Stimulated activated CD4-positive, alpha-beta T cell treated with anti-CD3 and anti-CD28 coated beads, Interleukin-2, amount 100 ng/mL, for 24 hours (primary cell): ENCODE data around the gene RTBDN.

Source experiments
- DNase-seq, 2 donors: peaks; one replicate each; pipeline ENCODE4 v3.0.0-alpha.2; 2020

The RTBDN gene

DNA sequence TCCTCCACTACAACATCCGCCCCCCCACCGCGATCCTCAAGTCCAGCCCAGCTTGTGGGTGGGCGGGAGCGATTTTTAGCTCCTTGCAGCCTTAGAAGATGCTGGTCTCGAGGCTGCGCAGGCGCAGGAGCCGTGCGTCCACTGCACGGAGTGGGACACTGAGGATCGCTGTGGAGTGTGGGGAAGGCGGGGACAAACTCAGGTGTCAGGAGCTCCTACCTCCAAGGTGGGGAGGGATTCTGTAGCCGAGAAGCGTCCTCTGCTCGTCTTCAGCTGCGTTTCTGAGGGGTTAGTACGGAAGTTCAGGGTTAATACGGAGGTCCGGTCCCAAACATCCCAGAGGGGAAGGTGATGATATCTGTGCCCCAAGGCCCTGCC is at the start of gene RTBDN:
TSS of gene RTBDN (minus strand) at position 14 of the 378 bp plus-strand sequence. CDS start 4,600 bp downstream, outside the sequence.
- no peak for DNase-seq

DNA sequence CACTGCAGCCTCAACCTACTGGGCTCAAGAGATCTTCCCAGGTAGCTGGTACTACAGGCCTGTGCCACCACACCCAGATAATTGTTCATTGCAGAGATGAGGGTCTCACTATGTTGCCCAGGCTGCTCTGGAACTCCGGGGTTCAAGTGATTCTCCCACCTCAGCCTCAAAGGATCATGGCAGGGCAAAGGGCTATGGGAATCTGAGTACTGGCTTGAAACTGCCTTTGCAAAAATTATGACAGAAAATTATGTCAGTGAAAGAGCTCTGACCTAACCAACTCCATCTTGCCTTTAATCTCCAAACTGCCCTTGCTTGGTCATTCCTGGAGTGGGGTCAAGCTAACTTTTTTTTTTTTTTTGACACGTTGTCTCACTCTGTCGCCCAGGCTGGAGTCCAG is 48.2 kb upstream of the RTBDN start:
- DNase-seq = no peak

DNA sequence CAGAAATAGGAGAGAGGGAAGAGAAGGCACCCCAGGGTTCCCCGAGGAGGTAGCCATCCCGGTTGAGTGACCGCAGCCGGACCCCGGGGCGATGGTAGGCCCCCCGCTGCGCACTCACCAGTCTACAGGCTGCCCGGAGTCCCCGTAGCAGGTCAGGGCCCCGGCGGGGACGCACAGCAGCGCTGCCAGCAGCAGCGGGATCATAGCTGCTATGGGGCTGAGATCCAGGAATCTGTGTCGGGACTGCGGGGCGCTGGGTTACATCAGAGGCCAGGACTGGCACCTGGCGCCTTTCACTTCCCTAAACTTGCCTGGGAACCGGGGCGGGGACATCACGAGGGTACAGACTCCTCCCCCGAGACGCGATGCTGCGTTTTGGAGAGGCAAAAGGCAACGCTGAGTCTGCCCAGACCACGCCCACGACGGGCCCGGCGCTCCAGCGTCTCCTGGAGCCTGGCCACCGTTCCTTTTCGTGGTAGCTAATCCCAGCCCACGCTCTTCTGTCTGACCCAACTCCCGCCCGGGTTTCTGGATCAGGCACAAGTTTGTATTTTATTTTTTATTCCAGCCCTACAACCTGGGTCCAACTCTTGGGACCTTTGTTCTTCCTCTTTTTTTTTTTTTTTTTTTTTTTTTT is 46.9 kb upstream of the RTBDN start, which contains the start of gene DNASE2:
TSS of gene DNASE2 (minus strand) at position 278 of the 637 bp plus-strand sequence. CDS start at position 204, 74 bp downstream.
- DNase-seq = peak; percentile 92 to 97

DNA sequence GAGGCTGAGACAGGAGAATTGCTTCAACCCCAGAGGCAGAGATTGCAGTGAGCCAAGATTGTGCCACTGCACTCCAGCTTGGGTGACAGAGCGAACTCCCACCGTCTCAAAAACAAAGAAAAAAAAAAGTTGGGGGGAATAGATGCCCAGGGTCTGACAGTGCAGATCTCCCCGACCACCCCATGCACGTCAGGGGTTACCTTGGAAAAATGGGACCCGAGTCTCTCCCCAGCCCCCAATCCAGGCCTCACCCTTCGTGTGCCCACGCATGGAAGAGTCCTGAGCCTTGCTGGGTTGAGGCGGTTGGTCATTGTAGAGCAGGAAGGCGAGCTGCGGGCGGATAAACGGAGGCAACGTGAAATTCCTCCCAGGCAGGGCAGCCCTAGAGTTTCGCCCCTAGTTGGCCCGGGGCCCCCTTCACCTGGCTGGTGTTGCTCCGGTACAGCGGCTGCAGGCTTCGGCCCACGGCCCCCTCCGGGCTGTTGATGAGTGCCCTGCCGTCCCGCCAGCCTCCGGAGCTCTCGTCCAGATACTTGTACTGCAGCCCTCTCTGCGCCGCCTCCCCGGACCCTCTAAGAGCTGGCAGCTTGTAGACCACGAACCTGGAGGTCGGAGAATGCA is 46.3 kb upstream of the RTBDN start:
- DNase-seq = peak in 1 of 2 donors; percentile 31

DNA sequence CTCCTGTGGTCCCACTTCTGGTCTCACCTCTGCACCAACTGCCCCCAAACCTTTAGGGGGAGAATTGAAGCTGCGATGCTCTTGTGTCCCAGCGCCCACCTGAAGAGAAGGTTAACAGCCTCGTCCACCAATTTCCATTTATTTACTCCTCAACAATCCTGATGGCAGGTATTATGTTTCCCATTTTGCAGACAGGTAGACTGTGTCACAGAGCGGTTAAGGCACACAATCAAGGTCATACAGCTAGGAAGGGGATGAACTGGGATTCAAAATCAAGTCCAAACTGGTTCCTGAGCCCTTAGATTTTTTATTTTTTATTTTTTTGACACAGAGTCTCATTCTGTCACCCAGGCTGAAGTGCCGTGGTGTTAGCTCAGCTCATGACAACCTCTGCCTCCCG is 40.7 kb upstream of the RTBDN start:
- no peak for DNase-seq

DNA sequence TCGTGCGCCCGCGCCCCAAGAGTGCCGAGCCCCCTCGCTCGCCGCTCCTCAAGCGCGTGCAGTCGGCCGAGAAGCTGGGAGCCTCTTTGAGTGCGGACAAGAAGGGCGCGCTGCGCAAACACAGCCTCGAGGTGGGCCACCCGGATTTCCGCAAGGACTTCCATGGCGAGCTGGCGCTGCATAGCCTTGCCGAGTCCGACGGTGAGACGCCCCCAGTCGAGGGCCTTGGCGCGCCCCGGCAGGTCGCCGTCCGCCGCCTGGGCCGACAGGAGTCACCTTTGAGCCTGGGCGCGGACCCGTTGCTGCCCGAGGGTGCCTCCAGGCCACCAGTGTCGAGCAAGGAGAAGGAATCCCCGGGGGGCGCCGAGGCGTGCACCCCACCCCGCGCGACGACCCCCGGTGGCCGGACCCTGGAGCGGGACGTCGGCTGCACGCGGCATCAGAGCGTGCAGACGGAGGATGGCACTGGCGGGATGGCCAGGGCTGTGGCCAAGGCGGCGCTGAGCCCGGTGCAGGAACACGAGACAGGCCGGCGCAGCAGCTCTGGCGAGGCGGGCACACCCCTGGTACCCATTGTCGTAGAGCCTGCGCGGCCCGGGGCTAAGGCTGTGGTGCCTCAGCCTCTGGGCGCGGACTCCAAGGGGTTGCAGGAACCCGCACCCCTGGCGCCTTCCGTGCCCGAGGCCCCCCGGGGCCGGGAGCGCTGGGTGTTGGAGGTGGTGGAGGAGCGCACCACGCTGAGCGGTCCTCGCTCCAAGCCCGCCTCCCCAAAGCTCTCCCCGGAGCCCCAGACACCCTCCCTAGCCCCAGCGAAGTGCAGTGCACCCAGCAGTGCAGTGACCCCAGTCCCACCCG is 39.7 kb upstream of the RTBDN start:
- DNase-seq = no peak

DNA sequence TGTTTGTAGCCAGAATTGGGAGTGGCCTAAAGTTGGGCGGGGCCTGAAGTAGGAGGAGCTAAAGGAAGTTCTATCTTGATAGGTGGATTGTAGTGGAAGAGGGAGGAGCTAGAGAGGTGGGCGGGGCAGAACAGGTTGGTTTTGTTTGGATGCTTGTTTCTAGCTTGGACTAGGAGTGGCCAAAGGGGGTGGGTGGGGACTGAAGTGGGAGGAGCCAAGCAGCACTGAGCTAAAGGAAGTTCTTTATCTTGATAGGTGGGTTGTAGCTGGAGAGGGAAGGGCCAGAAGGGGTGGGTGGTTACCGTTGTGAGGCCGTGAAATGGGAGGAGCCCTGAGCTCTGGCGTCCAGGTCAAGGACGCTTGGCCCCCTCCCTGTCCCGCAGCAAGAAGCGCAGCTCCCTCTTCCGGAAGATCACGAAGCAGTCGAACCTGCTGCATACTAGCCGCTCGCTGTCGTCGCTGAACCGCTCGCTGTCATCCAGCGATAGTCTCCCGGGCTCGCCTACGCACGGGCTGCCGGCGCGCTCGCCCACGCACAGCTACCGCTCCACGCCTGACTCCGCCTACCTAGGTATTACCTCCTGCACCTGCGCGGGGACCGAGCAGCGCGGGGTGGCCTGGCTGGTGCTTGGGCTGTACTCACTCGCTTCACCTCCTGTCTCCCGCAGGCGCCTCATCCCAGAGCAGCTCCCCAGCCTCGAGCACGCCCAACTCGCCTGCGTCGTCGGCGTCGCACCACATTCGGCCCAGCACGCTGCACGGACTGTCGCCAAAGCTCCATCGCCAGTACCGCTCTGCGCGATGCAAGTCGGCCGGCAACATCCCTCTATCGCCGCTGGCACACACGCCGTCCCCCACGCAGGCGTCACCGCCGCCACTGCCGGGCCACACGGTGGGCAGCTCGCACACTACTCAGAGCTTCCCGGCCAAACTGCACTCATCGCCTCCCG is 38.8 kb upstream of the RTBDN start:
- DNase-seq = peak; percentile 50 to 63

DNA sequence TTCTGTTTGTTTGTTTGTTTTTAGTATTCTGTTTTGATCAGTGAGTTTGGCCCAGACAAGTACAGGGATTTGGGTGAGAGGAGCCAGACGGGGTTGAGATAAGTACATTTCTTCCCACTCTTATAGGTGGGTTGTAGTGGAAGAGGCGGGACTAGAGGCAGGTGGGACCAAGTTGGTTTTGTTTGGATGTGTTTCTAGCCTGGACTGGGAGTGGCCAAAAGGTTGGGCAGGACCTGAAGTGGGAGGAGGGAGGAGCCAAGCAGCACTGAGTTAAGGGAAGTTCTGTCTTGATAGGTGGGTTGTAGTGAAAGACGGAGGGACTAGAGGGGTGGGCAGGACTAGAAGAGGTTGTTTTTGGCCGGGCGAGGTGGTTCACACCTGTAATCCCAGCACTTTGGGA is 37.9 kb upstream of the RTBDN start:
- DNase-seq = no peak

DNA sequence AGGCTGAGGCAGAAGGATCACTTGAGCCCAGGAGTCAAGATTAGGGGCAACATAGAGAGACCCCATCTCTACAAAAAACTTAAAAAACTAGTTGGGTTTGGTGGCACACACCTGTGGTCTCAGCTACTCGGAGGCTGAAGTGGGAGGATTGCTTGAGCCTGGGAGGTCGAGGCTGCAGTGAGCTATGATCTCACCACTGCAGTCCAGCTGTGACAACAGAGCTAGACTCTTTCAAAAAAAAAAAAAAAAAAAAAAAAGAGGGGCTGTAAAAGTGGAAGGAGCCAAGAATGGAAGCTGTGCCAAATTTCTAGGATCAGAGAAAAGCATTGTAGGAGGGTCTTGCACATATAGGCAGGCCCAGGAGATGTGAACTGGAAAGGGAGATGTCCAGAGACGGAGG is 37.3 kb upstream of the RTBDN start:
- DNase-seq = no peak

DNA sequence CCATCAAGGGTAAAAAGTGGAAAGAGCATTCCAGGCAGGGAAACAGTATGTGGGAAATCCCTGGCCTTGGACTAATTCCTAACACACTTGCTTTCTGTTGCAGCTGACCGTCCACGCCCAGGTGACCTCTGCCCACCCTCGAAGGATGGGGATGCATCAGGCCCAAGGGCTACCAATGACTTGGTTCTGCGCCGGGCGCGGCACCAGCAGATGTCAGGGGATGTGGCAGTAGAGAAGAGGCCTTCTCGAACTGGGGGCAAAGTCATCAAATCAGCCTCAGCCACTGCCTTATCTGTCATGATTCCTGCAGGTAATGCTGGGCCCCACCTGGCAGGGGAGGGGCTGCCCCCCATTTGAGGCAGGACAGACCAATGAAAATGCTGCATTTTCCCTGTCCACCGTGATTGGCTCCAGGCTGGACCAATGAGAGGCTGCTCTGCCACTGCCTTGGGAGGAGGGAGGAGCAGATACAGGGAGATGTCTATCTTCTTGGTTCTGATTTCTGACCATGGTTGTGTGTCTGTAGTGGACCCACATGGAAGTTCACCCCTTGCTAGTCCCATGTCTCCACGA is 34.2 kb upstream of the RTBDN start:
- DNase-seq = peak in 1 of 2 donors; percentile 31

DNA sequence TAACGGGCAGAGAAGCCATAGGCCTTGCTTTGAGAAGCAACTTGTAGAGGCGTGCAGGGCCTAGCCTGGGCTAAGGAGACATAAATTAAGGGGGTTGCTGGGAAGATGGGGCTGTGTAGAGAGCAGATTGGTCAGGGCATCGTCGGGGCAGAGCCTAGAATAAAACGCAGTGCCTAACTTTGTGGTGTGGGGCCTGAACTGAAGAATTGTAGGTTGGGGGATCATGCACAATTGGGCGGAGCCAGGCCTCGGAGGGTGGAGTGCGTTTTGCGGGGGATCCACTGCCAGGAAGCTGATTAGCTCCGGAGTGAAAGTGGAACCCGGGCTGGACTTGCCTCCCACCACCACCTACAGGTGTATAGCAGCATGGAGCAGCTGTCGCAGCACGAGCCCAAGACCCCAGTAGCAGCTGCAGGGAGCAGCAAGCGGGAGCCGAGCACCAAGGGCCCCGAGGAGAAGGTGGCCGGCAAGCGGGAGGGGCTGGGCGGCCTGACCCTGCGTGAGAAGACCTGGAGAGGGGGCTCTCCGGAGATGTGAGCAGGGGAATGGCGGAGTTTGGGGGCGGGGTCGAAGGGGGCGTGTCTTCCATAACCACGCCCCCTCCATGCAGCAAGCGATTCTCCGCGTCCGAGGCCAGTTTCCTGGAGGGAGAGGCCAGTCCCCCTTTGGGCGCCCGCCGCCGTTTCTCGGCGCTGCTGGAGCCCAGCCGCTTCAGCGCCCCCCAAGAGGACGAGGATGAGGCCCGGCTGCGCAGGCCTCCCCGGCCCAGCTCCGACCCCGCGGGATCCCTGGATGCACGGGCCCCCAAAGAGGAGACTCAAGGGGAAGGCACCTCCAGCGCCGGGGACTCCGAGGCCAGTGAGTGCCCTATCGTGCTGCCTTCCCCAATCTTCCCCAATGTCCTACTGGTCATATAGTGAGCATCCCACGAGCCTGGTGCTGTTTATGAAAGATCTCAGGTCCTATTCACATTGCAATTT is 33.0 kb upstream of the RTBDN start:
- peak; percentile 71 to 79 for DNase-seq

DNA sequence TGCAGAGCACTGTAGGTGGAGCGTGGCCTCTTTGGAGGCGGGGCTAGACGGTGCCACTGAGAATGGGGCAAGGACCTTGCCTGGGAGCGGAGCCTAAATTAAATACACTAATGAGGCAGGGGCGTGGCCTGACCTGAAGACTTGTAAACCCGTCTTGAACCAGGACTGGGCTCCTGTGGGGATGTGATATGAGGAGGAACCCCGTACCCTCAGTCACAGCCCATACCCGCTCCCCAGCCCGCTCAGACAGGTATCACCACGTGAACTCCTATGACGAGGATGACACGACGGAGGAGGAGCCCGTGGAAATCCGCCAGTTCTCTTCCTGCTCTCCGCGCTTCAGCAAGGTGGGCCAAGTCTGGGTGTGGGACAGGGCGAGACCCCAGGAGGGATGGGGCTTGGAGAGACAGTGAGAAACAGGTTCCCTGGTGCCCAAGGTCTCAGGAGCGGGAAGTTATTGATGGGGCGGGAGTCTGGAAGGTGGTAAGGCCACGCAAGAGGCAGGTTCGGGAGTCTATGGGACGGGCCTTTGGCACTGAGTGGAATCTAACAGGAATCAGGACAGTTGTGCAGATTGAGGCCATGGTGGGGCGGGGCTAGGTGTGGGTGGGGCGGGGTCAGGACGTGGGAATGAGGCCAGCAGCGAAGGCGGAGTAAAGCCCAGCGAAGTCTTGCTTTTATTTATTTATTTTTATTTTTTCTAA is 32.2 kb upstream of the RTBDN start:
- DNase-seq = no peak

DNA sequence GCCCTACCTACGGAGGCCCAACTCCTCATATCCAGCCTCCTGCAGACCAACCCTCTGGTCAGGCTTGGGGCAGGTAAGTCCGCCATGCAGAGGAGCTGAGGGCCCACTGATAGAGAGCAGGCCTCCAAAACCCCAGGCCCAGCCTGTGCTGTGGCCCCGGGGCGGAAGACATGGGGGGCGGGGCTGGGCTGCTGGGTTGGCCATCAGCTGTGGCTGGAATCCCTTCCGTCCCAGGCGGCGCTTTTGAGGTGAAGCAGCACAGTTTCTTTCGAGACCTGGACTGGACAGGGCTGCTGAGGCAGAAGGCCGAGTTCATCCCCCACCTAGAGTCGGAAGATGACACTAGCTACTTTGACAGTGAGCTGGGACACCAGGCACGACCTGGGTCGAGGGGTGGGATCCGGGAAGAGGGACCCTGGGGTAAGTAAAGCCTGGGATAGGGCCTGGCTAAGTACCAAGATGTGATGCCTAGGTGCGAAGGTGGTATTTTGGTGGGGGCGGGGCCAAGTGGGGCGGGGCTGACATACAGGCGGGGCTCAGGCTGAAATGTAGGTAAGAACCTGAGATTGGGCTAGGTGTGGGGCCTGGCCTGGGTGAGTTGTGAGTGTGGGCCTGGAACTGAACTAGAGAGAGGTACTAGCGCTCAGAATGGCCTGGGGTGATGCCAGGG is 31.5 kb upstream of the RTBDN start:
- no peak for DNase-seq

DNA sequence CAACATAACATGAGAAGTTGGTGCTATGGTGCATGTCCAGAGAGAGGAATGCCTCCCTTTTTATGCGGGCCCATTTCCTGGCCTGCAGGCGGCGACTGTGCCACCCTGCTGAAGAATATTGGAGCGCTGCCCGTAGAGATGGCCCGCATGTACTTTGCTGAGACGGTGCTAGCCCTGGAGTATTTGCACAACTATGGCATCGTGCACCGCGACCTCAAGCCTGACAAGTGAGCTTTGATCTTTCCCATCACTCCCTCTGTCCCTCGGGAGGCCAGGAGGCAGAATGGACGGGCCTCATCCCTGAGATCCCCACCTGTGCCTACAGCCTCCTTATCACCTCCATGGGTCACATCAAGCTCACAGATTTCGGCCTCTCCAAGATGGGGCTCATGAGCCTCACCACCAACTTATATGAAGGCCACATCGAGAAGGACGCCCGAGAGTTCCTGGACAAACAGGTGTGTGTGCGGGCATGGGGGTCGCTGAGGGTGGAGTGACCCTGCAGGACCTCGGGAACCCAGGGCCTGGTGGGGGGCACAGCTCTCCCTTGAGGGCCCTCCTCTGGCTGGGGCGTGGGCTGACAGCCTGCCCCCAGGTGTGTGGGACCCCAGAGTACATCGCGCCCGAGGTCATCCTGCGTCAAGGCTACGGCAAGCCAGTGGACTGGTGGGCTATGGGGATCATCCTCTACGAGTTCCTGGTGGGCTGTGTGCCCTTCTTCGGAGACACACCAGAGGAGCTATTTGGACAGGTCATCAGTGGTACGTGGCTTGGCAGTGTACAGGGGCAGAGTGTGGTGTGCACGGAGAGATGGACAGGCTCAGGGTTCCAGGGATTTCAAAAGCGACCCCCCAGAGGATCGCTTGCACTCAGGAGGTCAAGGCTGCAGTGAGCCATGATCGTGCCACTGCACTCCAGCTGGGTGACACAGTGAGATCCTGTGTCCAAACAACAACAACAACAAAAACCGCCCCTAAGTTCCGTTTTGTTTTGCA is 30.6 kb upstream of the RTBDN start:
- no peak for DNase-seq

DNA sequence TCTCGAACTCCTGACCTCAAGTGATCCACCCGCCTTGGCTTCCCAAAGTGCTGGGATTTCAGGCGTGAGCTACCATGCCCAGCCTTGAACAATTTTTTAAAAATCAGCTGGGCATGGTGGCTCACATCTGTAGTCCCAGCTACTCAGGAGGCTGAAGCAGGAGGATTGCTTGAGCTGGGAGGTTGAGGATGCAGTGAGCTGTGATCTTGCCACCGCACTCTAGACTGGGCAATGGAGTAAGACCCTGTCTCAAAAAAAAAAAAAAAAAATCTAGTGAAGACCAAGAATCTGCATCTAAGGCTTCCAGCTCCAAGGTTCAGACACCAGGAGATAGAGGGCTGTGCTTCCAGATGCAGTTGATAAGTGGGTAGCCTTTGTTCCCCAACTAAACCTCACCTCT is 29.8 kb upstream of the RTBDN start:
- no peak for DNase-seq

DNA sequence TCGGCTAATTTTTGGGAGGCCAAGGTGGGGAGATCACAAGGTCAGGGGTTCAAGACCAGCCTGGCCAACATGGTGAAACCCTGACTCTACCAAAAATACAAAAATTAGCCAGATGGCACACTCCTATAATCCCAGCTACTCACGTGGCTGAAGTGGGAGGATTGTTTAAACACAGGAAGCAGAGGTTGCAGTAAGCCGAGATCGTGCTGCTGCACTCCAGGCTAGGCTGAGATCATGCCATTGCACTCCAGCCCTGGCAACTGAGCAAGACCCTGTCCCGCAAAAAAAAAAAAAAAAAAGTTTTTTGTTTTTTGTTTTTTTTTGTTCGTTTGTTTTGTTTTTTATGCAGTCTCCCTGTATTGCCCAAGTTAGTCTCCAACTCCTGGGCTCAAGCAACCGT is 25.2 kb upstream of the RTBDN start:
- no peak for DNase-seq

DNA sequence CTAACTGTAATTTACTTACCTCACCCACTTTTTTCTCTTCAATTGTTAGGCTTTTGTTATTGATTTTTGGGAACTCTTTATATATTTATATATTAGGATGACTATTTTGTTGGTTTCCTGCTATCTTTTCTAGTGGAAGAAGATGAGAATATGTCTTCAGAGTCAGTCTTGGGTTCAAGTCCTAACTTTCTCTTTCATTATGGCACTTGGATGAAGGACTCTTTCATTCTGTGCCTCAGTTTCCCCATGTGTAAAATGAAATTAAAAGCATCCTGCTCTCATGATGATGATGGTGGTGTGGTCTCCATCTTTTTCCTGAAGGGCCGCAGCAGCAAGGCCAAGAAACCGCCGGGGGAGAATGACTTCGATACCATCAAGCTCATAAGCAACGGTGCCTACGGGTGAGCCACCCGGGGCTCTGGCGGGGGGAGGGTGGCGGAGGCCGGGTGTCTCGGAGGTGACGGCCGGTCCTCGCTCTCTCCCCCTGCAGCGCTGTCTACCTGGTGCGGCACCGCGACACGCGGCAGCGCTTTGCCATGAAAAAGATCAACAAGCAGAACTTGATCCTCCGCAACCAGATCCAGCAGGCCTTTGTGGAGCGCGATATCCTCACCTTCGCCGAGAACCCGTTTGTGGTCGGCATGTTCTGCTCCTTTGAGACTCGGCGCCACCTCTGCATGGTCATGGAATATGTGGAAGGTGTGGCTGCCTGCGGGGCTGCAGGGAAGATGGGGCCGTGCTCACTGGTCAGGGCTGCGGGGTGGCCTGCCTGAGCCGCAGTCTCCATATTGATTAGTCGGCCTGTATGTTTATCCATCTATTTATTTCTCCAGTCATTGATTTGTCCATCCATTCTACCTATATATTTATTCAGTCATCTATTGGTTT is 23.9 kb upstream of the RTBDN start:
- no peak for DNase-seq
